ENCODE data around the gene CD180.

CD180 gene

GRCh38 chr5:67214036-67214435 is 17.4 kb upstream of the CD180 start:
- no peak for DNase-seq (ENCODE audit: low read depth in 2 of 3, low spot score in 1 of 3)

- no peak for DNase-seq (ENCODE audit: low read depth in 2 of 3, low spot score in 1 of 3)
These were observed 15.3 kb upstream of the CD180 start for GRCh38 chr5:67211926-67212325.

GRCh38 chr5:67209141-67209771 is 12.7 kb upstream of the CD180 start:
- DNase-seq (ENCODE audit: low read depth in 2 of 3, low spot score in 1 of 3), result peak; percentile 30 to 80 (median 42)

- DNase-seq (ENCODE audit: low read depth in 2 of 3, low spot score in 1 of 3), result no peak
These were observed 11.8 kb upstream of the CD180 start for GRCh38 chr5:67208403-67208802.

- peak; percentile 78 to 90 (median 78) for DNase-seq (ENCODE audit: low read depth in 2 of 3, low spot score in 1 of 3)
These were observed 10.3 kb upstream of the CD180 start for GRCh38 chr5:67206929-67207328.

- no peak for DNase-seq (ENCODE audit: low read depth in 2 of 3, low spot score in 1 of 3)
These were observed 9.9 kb upstream of the CD180 start for GRCh38 chr5:67206461-67206860.

- DNase-seq (ENCODE audit: low read depth in 2 of 3, low spot score in 1 of 3), result no peak
These were observed 9.4 kb upstream of the CD180 start for GRCh38 chr5:67205981-67206380.

GRCh38 chr5:67204821-67205220 is 8.2 kb upstream of the CD180 start:
- no peak for DNase-seq (ENCODE audit: low read depth in 2 of 3, low spot score in 1 of 3)

- no peak for DNase-seq (ENCODE audit: low read depth in 2 of 3, low spot score in 1 of 3)
These were observed 7.1 kb upstream of the CD180 start for GRCh38 chr5:67203701-67204074.

GRCh38 chr5:67202828-67203227 is 6.2 kb upstream of the CD180 start:
- no peak for DNase-seq (ENCODE audit: low read depth in 2 of 3, low spot score in 1 of 3)

- DNase-seq (ENCODE audit: low read depth in 2 of 3, low spot score in 1 of 3), result no peak
These were observed 5.4 kb upstream of the CD180 start for GRCh38 chr5:67201897-67202549.

GRCh38 chr5:67200809-67201562 is 4.4 kb upstream of the CD180 start:
- DNase-seq (ENCODE audit: low read depth in 2 of 3, low spot score in 1 of 3), result no peak

- no peak for DNase-seq (ENCODE audit: low read depth in 2 of 3, low spot score in 1 of 3)
These were observed 3.3 kb upstream of the CD180 start for GRCh38 chr5:67199859-67200258.

- no peak for DNase-seq (ENCODE audit: low read depth in 2 of 3, low spot score in 1 of 3)
These were observed 2.3 kb upstream of the CD180 start for GRCh38 chr5:67198917-67199316.

- no peak for DNase-seq (ENCODE audit: low read depth in 2 of 3, low spot score in 1 of 3)
These were observed 937 bp upstream of the CD180 start for GRCh38 chr5:67197536-67197935.

- DNase-seq (ENCODE audit: low read depth in 2 of 3, low spot score in 1 of 3), result no peak
These were observed 958 bp downstream of the CD180 start for GRCh38 chr5:67195406-67196275.

GRCh38 chr5:67194166-67194565 is 2.4 kb downstream of the CD180 start:
- DNase-seq (ENCODE audit: low read depth in 2 of 3, low spot score in 1 of 3), result no peak

- DNase-seq (ENCODE audit: low read depth in 2 of 3, low spot score in 1 of 3), result no peak
These were observed 3.2 kb downstream of the CD180 start for GRCh38 chr5:67193439-67193807.

- DNase-seq (ENCODE audit: low read depth in 2 of 3, low spot score in 1 of 3), result no peak
These were observed 3.7 kb downstream of the CD180 start for GRCh38 chr5:67192719-67193438.

- no peak for DNase-seq (ENCODE audit: low read depth in 2 of 3, low spot score in 1 of 3)
These were observed 5.7 kb downstream of the CD180 start for GRCh38 chr5:67190861-67191260.

GRCh38 chr5:67190410-67190809 is 6.2 kb downstream of the CD180 start:
- DNase-seq (ENCODE audit: low read depth in 2 of 3, low spot score in 1 of 3), result no peak
